Measurements from ENCODE around the gene DLG5. TPM values are rescaled to one million over a fixed set of nuclear protein-coding genes. Genes with fewer than 3 reads are reported as not detected.
"Not testable (repeated sequence)": the region's sequence is repeated elsewhere in the genome, so short reads cannot be mapped to it uniquely, and the experiment has no call there.

Gene DLG5
- total and polyA plus RNA-seq, 4 donors: 10.0 to 70.6 (median 35.4) TPM

- ATAC-seq (ENCODE audit: low FRiP score) (no peak), DNase-seq (no peak)
- WGBS, 2 donors: 92 to 93% methylated on average over 12 of the region's 12 CpGs
- peaks cover 1% of the 10 kb centered on the region for H3K9me3 ChIP-seq (ENCODE audit: control insufficient read depth, low read length)
- H3K27ac ChIP-seq (ENCODE audit: low read depth in 1 of 2, low read length in 2 of 2): no peak overlapping the region
- intact Hi-C loops (cut with DNase I): no loop called here
- no peaks in the 10 kb centered on the region for H3K27me3 ChIP-seq (ENCODE audit: control insufficient read depth in 1 of 2, insufficient read depth in 2 of 2, low read length in 1 of 2)
- no peaks in the 10 kb centered on the region for H3K36me3 ChIP-seq (ENCODE audit: control insufficient read depth in 1 of 2, insufficient read depth in 2 of 2, low read length in 1 of 2)
- H3K4me1 ChIP-seq (ENCODE audit: control insufficient read depth in 1 of 2, insufficient read depth in 2 of 2, low read length in 2 of 2): no peaks in the 10 kb centered on the region
- H3K4me3 ChIP-seq (ENCODE audit: low read length in 2 of 2): no peak overlapping the region
Measured at GRCh38 chr10:77773631-77774426, 152.7 kb downstream of the DLG5 start.

- DNase-seq; H3K9me3 ChIP-seq (ENCODE audit: control insufficient read depth, low read length); H3K27ac ChIP-seq (ENCODE audit: low read depth in 1 of 2, low read length in 2 of 2); H3K36me3 ChIP-seq (ENCODE audit: control insufficient read depth in 1 of 2, insufficient read depth in 2 of 2, low read length in 1 of 2); ATAC-seq (ENCODE audit: low FRiP score); intact Hi-C loops (cut with DNase I); H3K27me3 ChIP-seq (ENCODE audit: control insufficient read depth in 1 of 2, insufficient read depth in 2 of 2, low read length in 1 of 2); H3K4me3 ChIP-seq (ENCODE audit: low read length in 2 of 2); H3K4me1 ChIP-seq (ENCODE audit: control insufficient read depth in 1 of 2, insufficient read depth in 2 of 2, low read length in 2 of 2): not testable (repeated sequence)
- WGBS, 2 donors: 91% methylated on average over 17 of the region's 17 CpGs
Measured at GRCh38 chr10:77772852-77773600, 153.5 kb downstream of the DLG5 start.

DNA sequence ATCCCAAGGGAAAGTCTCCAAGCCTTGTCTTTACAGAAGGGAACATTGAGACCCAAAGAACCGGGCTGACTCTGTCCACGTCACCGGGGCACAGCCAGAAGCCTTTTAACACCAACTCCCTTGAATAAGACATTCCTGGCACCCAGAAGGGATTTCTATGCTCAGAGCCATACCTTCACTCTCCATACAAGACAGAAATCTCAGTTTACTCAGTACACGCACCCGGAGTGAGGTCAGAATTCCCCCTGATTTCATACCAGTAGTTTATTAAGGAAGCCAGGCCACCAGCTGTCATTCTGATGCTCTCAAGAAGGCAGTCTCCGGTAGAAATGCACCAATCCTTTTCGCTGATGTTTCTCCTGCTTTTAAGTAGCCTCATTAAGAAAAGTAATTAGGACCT is 154.7 kb downstream of the DLG5 start:
- H3K4me3 ChIP-seq (ENCODE audit: low read length in 2 of 2): no peak overlapping the region
- H3K36me3 ChIP-seq (ENCODE audit: control insufficient read depth in 1 of 2, insufficient read depth in 2 of 2, low read length in 1 of 2): no peaks in the 10 kb centered on the region
- no peaks in the 10 kb centered on the region for H3K4me1 ChIP-seq (ENCODE audit: control insufficient read depth in 1 of 2, insufficient read depth in 2 of 2, low read length in 2 of 2)
- DNase-seq: no peak
- H3K27ac ChIP-seq (ENCODE audit: low read depth in 1 of 2, low read length in 2 of 2): no peak overlapping the region
- no peaks in the 10 kb centered on the region for H3K9me3 ChIP-seq (ENCODE audit: control insufficient read depth, low read length)
- intact Hi-C loops (cut with DNase I): no loop called here
- no peak for ATAC-seq (ENCODE audit: low FRiP score)
- no peaks in the 10 kb centered on the region for H3K27me3 ChIP-seq (ENCODE audit: control insufficient read depth in 1 of 2, insufficient read depth in 2 of 2, low read length in 1 of 2)
- 91 to 95% methylated on average over 7 of the region's 7 CpGs for WGBS, 2 donors

- no peak for ATAC-seq (ENCODE audit: low FRiP score)
- no peaks in the 10 kb centered on the region for H3K4me1 ChIP-seq (ENCODE audit: control insufficient read depth in 1 of 2, insufficient read depth in 2 of 2, low read length in 2 of 2)
- WGBS, 2 donors: 82 to 93% methylated on average over 4 of the region's 4 CpGs
Measured at GRCh38 chr10:77771450-77771849, 155.1 kb downstream of the DLG5 start.

DNA sequence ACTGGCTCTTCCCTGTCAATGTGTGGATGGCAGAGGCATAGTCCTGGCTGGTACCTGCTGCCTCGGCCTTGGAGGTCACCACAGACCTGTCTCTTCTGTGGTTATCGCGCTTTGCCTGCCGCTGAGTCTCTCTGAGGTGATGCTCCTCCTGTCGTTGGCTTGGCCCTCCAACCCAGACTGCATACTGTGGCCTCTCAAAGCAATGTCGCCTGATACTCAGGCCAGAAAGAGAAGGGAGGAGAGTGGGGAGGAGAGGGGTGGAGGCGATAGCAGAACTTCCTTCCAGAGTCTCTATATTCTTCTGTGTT is 155.7 kb downstream of the DLG5 start:
- ATAC-seq (ENCODE audit: low FRiP score) (no peak), DNase-seq (no peak)
- intact Hi-C loops (cut with DNase I): no loop called here
- 86 to 88% methylated on average over 7 of the region's 7 CpGs for WGBS, 2 donors
- no peaks in the 10 kb centered on the region for H3K4me1 ChIP-seq (ENCODE audit: control insufficient read depth in 1 of 2, insufficient read depth in 2 of 2, low read length in 2 of 2)
- H3K36me3 ChIP-seq (ENCODE audit: control insufficient read depth in 1 of 2, insufficient read depth in 2 of 2, low read length in 1 of 2): no peaks in the 10 kb centered on the region
- no peak overlapping the region for H3K27ac ChIP-seq (ENCODE audit: low read depth in 1 of 2, low read length in 2 of 2)
- no peak overlapping the region for H3K4me3 ChIP-seq (ENCODE audit: low read length in 2 of 2)
- no peaks in the 10 kb centered on the region for H3K27me3 ChIP-seq (ENCODE audit: control insufficient read depth in 1 of 2, insufficient read depth in 2 of 2, low read length in 1 of 2)
- no peaks in the 10 kb centered on the region for H3K9me3 ChIP-seq (ENCODE audit: control insufficient read depth, low read length)

More at GRCh38 chr10:77771450-77771849, 155.1 kb downstream of the DLG5 start:
- H3K36me3 ChIP-seq (ENCODE audit: control insufficient read depth in 1 of 2, insufficient read depth in 2 of 2, low read length in 1 of 2): no peaks in the 10 kb centered on the region
- H3K9me3 ChIP-seq (ENCODE audit: control insufficient read depth, low read length): no peaks in the 10 kb centered on the region
- no peaks in the 10 kb centered on the region for H3K27me3 ChIP-seq (ENCODE audit: control insufficient read depth in 1 of 2, insufficient read depth in 2 of 2, low read length in 1 of 2)
- DNase-seq: no peak
- H3K4me3 ChIP-seq (ENCODE audit: low read length in 2 of 2): no peak overlapping the region
- intact Hi-C loops (cut with DNase I): no loop called here
- H3K27ac ChIP-seq (ENCODE audit: low read depth in 1 of 2, low read length in 2 of 2): no peak overlapping the region

- H3K9me3 ChIP-seq (ENCODE audit: control insufficient read depth, low read length): no peaks in the 10 kb centered on the region
- no peak overlapping the region for H3K4me3 ChIP-seq (ENCODE audit: low read length in 2 of 2)
- no peaks in the 10 kb centered on the region for H3K36me3 ChIP-seq (ENCODE audit: control insufficient read depth in 1 of 2, insufficient read depth in 2 of 2, low read length in 1 of 2)
- ATAC-seq (ENCODE audit: low FRiP score) (no peak), DNase-seq (no peak)
- 81 to 87% methylated on average over 18 of the region's 18 CpGs for WGBS, 2 donors
- no peaks in the 10 kb centered on the region for H3K4me1 ChIP-seq (ENCODE audit: control insufficient read depth in 1 of 2, insufficient read depth in 2 of 2, low read length in 2 of 2)
- H3K27ac ChIP-seq (ENCODE audit: low read depth in 1 of 2, low read length in 2 of 2): no peak overlapping the region
- no peaks in the 10 kb centered on the region for H3K27me3 ChIP-seq (ENCODE audit: control insufficient read depth in 1 of 2, insufficient read depth in 2 of 2, low read length in 1 of 2)
- intact Hi-C loops (cut with DNase I): no loop called here
Measured at GRCh38 chr10:77770081-77770867, 156.3 kb downstream of the DLG5 start.

GRCh38 chr10:77768039-77768438 is 158.5 kb downstream of the DLG5 start:
- no peaks in the 10 kb centered on the region for H3K36me3 ChIP-seq (ENCODE audit: control insufficient read depth in 1 of 2, insufficient read depth in 2 of 2, low read length in 1 of 2)
- WGBS, 2 donors: 94 to 97% methylated on average over 1 of the region's 1 CpG
- ATAC-seq (ENCODE audit: low FRiP score): no peak

DNA sequence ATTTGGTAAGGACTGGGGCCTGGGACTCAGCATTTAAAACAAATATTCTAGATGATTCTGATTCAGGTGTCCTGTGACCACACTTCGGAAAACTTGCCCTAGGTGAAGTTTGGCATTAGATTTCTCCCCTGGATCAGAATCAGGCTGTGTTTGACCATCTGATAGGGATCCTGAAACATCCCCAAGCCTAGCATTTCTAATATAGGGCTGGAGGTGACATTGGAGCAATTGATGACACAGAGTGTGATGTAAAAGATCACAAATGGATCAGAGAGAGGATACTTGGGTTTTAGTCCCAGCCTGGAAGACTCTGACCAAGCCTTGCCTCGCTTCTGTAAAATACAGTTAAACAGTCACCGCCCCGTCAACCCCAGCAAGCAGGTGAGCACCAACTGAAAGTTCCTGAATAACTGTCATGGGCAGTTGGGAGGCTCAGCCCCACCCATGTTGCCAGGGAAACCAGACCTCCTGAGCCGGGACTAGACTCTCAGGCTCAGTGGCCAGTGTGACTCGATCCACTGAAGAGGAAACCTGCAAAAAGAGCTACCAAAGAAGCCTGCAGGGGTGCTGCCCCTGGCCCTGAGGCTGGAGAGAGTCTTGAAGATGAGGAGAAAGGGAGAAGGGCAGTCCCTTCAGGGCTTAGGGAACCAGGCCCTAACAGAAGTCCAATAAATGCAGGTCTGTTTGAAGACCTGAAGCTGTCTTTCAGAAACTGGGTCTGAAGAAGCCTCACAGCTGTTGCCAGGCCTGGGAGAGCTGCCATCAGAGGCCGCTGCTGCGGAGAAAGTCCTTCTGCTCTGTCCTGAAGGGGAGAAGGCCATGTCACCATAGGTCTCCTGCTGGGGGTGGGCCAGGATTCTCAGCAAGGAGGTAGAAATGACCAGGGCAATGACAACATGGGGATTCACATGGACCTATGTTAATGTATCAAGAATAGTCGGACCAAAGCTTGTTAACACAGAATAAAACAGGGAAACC is 162.8 kb downstream of the DLG5 start:
- intact Hi-C loops (cut with DNase I): no loop called here

More at GRCh38 chr10:77768039-77768438, 158.5 kb downstream of the DLG5 start:
- intact Hi-C loops (cut with DNase I): no loop called here
- Histone ChIP-seq H3K4me1 (ENCODE audit: control insufficient read depth in 1 of 2, insufficient read depth in 2 of 2, low read length in 2 of 2) (no peaks in the 10 kb centered on the region), H3K4me3 (ENCODE audit: low read length in 2 of 2) (no peak overlapping the region), H3K27ac (ENCODE audit: low read depth in 1 of 2, low read length in 2 of 2) (no peak overlapping the region), H3K9me3 (ENCODE audit: control insufficient read depth, low read length) (no peaks in the 10 kb centered on the region), H3K27me3 (ENCODE audit: control insufficient read depth in 1 of 2, insufficient read depth in 2 of 2, low read length in 1 of 2) (no peaks in the 10 kb centered on the region)
- DNase-seq: no peak

More for the DNA sequence above, 162.8 kb downstream of the DLG5 start:
- WGBS, 2 donors: 88% methylated on average over 9 of the region's 9 CpGs
- H3K27me3 ChIP-seq (ENCODE audit: control insufficient read depth in 1 of 2, insufficient read depth in 2 of 2, low read length in 1 of 2): no peaks in the 10 kb centered on the region
- H3K36me3 ChIP-seq (ENCODE audit: control insufficient read depth in 1 of 2, insufficient read depth in 2 of 2, low read length in 1 of 2): no peaks in the 10 kb centered on the region
- H3K4me1 ChIP-seq (ENCODE audit: control insufficient read depth in 1 of 2, insufficient read depth in 2 of 2, low read length in 2 of 2): no peaks in the 10 kb centered on the region
- no peak for ATAC-seq (ENCODE audit: low FRiP score)
- H3K4me3 ChIP-seq (ENCODE audit: low read length in 2 of 2): no peak overlapping the region
- DNase-seq: no peak
- H3K9me3 ChIP-seq (ENCODE audit: control insufficient read depth, low read length): no peaks in the 10 kb centered on the region
- H3K27ac ChIP-seq (ENCODE audit: low read depth in 1 of 2, low read length in 2 of 2): no peak overlapping the region
